ENCODE measurements around the gene NFATC2.

The NFATC2 gene

GRCh38 chr20:51480507-51481270 is 61.8 kb downstream of the NFATC2 start:
- TF ChIP-seq TEAD4 (IDR thresholded peaks at IDR 0.05): no peak

DNA sequence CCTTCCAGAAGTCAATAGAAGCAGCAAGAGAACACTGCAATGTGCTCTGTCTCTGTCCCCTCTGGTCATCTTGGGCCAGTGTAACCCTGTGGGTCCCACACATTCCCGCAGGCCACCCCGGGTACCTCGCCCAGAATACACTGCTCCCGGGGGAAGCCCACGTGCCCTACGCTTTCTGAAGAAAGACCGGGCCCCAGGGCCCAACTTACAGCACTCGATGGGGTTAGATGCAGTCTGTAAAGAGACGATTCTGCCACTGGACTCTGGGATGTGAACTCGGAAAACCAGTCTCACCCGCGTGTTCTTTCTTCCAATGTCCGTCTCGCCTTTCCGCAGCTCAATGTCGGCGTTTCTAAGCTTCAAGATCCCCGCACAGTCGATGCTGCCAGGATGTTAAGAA is 68.7 kb downstream of the NFATC2 start:
- TF ChIP-seq ZBTB7A (IDR thresholded peaks at IDR 0.05; ENCODE audit: low read depth): no peak
- TF ChIP-seq EGR1 (IDR thresholded peaks at IDR 0.05): no peak
- no peak for TF ChIP-seq MAX (IDR thresholded peaks at IDR 0.05)

DNA sequence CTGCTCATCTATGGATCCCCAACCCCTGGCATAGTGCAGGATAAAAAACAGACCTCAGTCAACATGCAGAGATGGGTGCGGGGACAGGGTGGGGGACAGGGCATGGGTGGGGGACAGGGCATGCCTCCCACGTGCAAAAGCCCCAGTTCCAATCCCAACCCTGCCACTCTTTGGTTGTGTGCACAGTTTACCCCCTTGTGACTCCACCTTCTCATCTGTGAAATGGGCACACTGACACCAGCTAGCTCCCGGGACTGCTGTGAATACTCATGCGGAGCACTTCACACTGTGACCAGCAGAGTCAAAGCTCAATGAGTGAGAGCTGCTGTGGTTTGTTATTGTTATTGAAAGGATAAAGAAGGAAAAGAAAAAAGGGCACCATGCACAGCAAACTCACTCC is 69.3 kb downstream of the NFATC2 start:
- no peak for TF ChIP-seq MAX (IDR thresholded peaks at IDR 0.05)
- no peak for TF ChIP-seq FOXM1 (IDR thresholded peaks at IDR 0.05; ENCODE audit: borderline replicate concordance, low read depth)
- no peak for TF ChIP-seq CREB1 (IDR thresholded peaks at IDR 0.05; ENCODE audit: low read depth)
- no peak for TF ChIP-seq TCF12 (IDR thresholded peaks at IDR 0.05; ENCODE audit: low read depth)
- no peak for TF ChIP-seq RAD21 (IDR thresholded peaks at IDR 0.05; ENCODE audit: low read depth)
- TF ChIP-seq, protein P1, sequence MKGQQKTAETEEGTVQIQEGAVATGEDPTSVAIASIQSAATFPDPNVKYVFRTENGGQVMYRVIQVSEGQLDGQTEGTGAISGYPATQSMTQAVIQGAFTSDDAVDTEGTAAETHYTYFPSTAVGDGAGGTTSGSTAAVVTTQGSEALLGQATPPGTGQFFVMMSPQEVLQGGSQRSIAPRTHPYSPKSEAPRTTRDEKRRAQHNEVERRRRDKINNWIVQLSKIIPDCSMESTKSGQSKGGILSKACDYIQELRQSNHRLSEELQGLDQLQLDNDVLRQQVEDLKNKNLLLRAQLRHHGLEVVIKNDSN (IDR thresholded peaks at IDR 0.05): no peak
- TF ChIP-seq, protein P2, sequence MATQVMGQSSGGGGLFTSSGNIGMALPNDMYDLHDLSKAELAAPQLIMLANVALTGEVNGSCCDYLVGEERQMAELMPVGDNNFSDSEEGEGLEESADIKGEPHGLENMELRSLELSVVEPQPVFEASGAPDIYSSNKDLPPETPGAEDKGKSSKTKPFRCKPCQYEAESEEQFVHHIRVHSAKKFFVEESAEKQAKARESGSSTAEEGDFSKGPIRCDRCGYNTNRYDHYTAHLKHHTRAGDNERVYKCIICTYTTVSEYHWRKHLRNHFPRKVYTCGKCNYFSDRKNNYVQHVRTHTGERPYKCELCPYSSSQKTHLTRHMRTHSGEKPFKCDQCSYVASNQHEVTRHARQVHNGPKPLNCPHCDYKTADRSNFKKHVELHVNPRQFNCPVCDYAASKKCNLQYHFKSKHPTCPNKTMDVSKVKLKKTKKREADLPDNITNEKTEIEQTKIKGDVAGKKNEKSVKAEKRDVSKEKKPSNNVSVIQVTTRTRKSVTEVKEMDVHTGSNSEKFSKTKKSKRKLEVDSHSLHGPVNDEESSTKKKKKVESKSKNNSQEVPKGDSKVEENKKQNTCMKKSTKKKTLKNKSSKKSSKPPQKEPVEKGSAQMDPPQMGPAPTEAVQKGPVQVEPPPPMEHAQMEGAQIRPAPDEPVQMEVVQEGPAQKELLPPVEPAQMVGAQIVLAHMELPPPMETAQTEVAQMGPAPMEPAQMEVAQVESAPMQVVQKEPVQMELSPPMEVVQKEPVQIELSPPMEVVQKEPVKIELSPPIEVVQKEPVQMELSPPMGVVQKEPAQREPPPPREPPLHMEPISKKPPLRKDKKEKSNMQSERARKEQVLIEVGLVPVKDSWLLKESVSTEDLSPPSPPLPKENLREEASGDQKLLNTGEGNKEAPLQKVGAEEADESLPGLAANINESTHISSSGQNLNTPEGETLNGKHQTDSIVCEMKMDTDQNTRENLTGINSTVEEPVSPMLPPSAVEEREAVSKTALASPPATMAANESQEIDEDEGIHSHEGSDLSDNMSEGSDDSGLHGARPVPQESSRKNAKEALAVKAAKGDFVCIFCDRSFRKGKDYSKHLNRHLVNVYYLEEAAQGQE (IDR thresholded peaks at IDR 0.05; ENCODE audit: low read depth): no peak
- no peak for TF ChIP-seq ZBTB7A (IDR thresholded peaks at IDR 0.05; ENCODE audit: low read depth)
- no peak for TF ChIP-seq NFIC (IDR thresholded peaks at IDR 0.05)
- TF ChIP-seq CEBPB (IDR thresholded peaks at IDR 0.05): no peak
- no peak for TF ChIP-seq TAF1 (IDR thresholded peaks at IDR 0.05; ENCODE audit: low read depth)
- TF ChIP-seq YY1 (IDR thresholded peaks at IDR 0.05; ENCODE audit: low read depth): no peak
- no peak for TF ChIP-seq EP300 (IDR thresholded peaks at IDR 0.05; ENCODE audit: borderline replicate concordance)
- no peak for TF ChIP-seq TEAD4 (IDR thresholded peaks at IDR 0.05)
- no peak for TF ChIP-seq EGR1 (IDR thresholded peaks at IDR 0.05)

GRCh38 chr20:51470907-51471411 is 71.6 kb downstream of the NFATC2 start:
- TF ChIP-seq, protein P1 (IDR thresholded peaks at IDR 0.05): no peak
- TF ChIP-seq TEAD4 (IDR thresholded peaks at IDR 0.05) (no peak), MAX (IDR thresholded peaks at IDR 0.05) (no peak), CEBPB (IDR thresholded peaks at IDR 0.05) (no peak), FOXM1 (IDR thresholded peaks at IDR 0.05; ENCODE audit: borderline replicate concordance, low read depth) (no peak), TCF12 (IDR thresholded peaks at IDR 0.05; ENCODE audit: low read depth) (no peak), RAD21 (IDR thresholded peaks at IDR 0.05; ENCODE audit: low read depth) (no peak)
- TF ChIP-seq, protein P2 (IDR thresholded peaks at IDR 0.05; ENCODE audit: low read depth): no peak

DNA sequence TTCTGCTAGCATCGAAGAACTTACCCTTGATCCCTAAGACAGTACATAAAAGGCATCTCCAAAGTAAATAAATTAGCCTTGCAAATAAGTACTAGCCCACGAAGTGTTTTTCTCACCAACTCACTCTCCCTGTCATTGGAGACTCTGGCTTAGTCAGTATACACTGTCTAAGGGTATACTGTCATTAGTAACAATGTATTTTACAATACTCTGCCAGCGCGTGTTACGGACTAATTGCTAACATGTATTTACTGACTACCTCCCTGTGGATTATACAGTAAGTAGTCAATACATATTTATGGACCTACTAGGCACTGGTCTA is 72.1 kb downstream of the NFATC2 start:
- TF ChIP-seq, protein P2 (IDR thresholded peaks at IDR 0.05; ENCODE audit: low read depth): no peak
- TF ChIP-seq RAD21 (IDR thresholded peaks at IDR 0.05; ENCODE audit: low read depth) (no peak), TEAD4 (IDR thresholded peaks at IDR 0.05) (no peak), NFIC (IDR thresholded peaks at IDR 0.05) (no peak), TAF1 (IDR thresholded peaks at IDR 0.05; ENCODE audit: low read depth) (no peak), YY1 (IDR thresholded peaks at IDR 0.05; ENCODE audit: low read depth) (no peak), MAX (IDR thresholded peaks at IDR 0.05) (no peak), CEBPB (IDR thresholded peaks at IDR 0.05) (no peak), ZBTB7A (IDR thresholded peaks at IDR 0.05; ENCODE audit: low read depth) (no peak)
